Measurements from ENCODE around the gene PCNX1. TPM values are rescaled to one million over a fixed set of nuclear protein-coding genes. Genes with fewer than 3 reads are reported as not detected.
"Not testable (repeated sequence)": the region's sequence is repeated elsewhere in the genome, so short reads cannot be mapped to it uniquely, and the experiment has no call there.

Gene PCNX1
- polyA plus RNA-seq, 3 donors from 2014 or later: 4.6 to 17.2 (median 4.6) TPM

DNA sequence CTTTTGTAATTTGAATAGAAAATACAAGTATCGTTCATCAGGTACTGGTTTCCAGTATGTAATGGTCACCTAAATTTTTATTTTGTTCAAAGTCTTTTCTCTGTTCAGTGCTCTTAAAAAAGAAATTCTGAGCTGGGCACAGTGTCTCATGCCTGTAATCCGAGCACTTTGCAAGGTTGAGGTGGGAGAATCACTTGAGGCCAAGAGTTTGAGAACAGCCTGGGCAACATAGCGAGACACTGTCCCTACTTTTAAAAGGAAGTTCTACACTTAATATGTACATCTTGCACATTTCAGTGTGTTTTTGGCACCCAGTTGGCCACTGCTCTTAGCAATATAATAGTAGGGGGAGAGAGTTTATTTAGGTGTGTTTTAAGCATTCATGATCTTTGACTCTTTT is 27.9 kb downstream of the PCNX1 start:
- Mint-ChIP-seq H3K27me3 (ENCODE audit: low read depth in 3 of 3) (no peaks in the 10 kb centered on the region), H3K27ac (peak overlapping the region; percentile 50 to 94 (median 84)), H3K9me3 (peaks cover 0 to 1% (median 0%) of the 10 kb centered on the region in 6 donors), H3K36me3 (no peaks in the 10 kb centered on the region), H3K4me1 (peaks cover 70 to 77% of the 10 kb centered on the region in 2 donors), H3K4me3 (peak overlapping the region; percentile 62 to 80 (median 77))
- DNase-seq: no peak

- Mint-ChIP-seq H3K9me3 (peaks cover 3 to 19% (median 13%) of the 10 kb centered on the region in 6 donors), H3K36me3 (peaks cover 14 to 21% (median 19%) of the 10 kb centered on the region in 3 donors), H3K4me1 (peaks cover 90 to 93% of the 10 kb centered on the region in 2 donors), H3K4me3 (peak overlapping the region in 4 of 5 donors; percentile 2 to 77 (median 40)), H3K27ac (peak overlapping the region; percentile 14 to 97 (median 86))
- H3K27me3 Mint-ChIP-seq (ENCODE audit: low read depth in 3 of 3); DNase-seq: not testable (repeated sequence)
Observed at GRCh38 chr14:70939693-70940092, 32.4 kb downstream of the PCNX1 start.

- not testable (repeated sequence) for H3K27me3 Mint-ChIP-seq (ENCODE audit: low read depth in 3 of 3)
- Mint-ChIP-seq H3K9me3 (peaks cover 4 to 21% (median 16%) of the 10 kb centered on the region in 6 donors), H3K36me3 (peaks cover 21 to 27% (median 24%) of the 10 kb centered on the region in 3 donors), H3K27ac (peak overlapping the region; percentile 81 to 97 (median 89)), H3K4me3 (peak overlapping the region; percentile 71 to 88 (median 77)), H3K4me1 (peaks cover 77 to 83% of the 10 kb centered on the region in 2 donors)
- peak; percentile 54 to 73 (median 64) for DNase-seq
Observed at GRCh38 chr14:70941637-70942341, 34.5 kb downstream of the PCNX1 start.

DNA sequence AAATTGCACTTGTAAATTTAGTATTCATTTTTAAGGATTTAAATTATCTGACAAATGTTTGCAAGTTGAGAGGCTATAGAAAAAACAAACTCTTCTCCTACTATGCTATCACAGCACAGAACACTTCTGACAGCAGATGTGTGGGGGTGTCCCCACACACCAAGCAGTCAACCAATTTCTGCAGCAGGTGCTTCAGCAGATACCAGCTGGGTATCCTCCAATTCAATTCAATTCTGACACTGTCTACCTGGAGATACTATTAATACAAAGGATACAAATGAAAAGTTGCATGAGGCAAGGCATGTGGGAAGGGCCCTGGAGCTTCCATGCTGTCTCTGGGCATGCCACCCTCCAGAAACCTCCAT is 35.1 kb downstream of the PCNX1 start:
- Mint-ChIP-seq H3K4me1 (peaks cover 75 to 81% of the 10 kb centered on the region in 2 donors), H3K36me3 (peaks cover 26 to 32% (median 29%) of the 10 kb centered on the region in 3 donors), H3K9me3 (peaks cover 6 to 25% (median 16%) of the 10 kb centered on the region in 6 donors)

DNA sequence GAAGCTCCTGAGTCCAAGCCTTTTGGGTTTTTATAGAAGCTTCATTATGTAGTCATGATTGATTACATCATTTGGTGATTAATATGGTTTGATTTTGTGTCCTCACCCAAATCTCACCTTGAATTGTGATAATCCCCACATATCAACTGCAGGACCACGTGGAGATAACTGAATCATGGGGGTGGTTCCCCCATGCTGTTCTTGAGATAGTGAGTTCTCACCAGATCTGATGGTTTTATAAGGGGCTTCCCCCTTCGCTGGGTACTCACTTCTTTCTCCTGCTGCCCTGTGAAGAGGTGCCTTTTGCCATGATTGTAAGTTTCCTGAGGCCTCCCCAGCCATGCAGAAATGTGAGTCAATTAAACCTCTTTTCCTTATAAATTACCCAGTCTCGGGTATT is 35.5 kb downstream of the PCNX1 start:
- H3K27me3 Mint-ChIP-seq (ENCODE audit: low read depth in 3 of 3); DNase-seq: not testable (repeated sequence)
- Mint-ChIP-seq H3K9me3 (peaks cover 9 to 29% (median 20%) of the 10 kb centered on the region in 6 donors), H3K4me3 (peak overlapping the region; percentile 24 to 71 (median 38)), H3K36me3 (peaks cover 30 to 36% (median 33%) of the 10 kb centered on the region in 3 donors), H3K27ac (peak overlapping the region; percentile 69 to 95 (median 84)), H3K4me1 (peaks cover 71 to 80% of the 10 kb centered on the region in 2 donors)

More for the DNA sequence above, 35.1 kb downstream of the PCNX1 start:
- Mint-ChIP-seq H3K27ac (peak overlapping the region; percentile 69 to 95 (median 83)), H3K4me3 (peak overlapping the region; percentile 24 to 71 (median 38)), H3K27me3 (ENCODE audit: low read depth in 3 of 3) (peaks cover 0 to 5% (median 0%) of the 10 kb centered on the region in 3 donors)
- no peak for DNase-seq

- Mint-ChIP-seq H3K27me3 (ENCODE audit: low read depth in 3 of 3) (peaks cover 0 to 11% (median 0%) of the 10 kb centered on the region in 3 donors), H3K4me3 (no peak overlapping the region), H3K4me1 (peaks cover 66 to 74% of the 10 kb centered on the region in 2 donors), H3K9me3 (peaks cover 12 to 36% (median 24%) of the 10 kb centered on the region in 6 donors), H3K27ac (peak overlapping the region in 4 of 6 donors; percentile 3 to 83 (median 46)), H3K36me3 (peaks cover 37 to 42% (median 38%) of the 10 kb centered on the region in 3 donors)
- no peak for DNase-seq
Observed at GRCh38 chr14:70943838-70944237, 36.6 kb downstream of the PCNX1 start.

DNA sequence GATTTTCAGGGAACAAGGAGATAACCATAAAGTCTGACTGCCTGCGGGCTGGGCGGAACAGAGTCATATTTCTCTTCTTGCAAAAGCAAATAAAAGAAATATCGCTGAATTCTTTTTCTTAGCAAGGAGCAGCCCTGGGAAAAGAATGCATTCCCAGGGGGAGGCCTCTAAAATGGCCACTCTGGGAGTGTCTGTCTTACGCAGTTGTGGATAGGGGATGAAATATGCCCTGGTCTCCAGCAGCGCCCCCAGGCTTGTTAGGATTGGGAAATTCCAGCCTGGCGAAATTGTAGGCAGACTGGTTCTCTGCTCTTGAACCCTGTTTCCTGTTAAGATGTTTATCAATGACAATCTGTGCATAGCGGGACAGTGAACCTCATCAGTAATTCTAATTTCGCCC is 40.5 kb downstream of the PCNX1 start:
- Mint-ChIP-seq H3K36me3 (peaks cover 38 to 56% (median 40%) of the 10 kb centered on the region in 3 donors), H3K4me3 (no peak overlapping the region)

DNA sequence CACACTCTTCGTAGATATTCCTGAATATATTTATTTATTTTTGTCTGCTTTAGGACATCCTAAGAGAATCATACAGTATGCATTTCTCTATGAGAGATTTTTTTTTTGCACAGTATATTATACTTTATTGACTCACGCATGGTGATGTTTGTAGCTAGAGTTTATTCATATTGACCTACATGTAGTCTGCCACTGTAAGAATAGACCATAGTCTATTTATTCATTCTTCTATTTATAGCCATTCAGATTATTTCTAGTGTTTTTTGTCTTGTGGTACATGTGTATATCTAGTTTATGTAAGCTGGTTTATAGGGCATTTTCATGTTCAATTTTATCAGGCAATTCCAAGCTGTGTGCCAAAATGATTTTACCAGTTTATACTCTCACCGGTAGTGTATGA is 45.2 kb downstream of the PCNX1 start:
- H3K27ac Mint-ChIP-seq: peak overlapping the region in 4 of 6 donors; percentile 10 to 54 (median 28)
- peaks cover 3 to 9% (median 8%) of the 10 kb centered on the region in 6 donors for H3K9me3 Mint-ChIP-seq
- peaks cover 27 to 36% of the 10 kb centered on the region in 2 donors for H3K4me1 Mint-ChIP-seq
- DNase-seq: no peak
- peaks cover 0 to 6% (median 0%) of the 10 kb centered on the region in 3 donors for H3K27me3 Mint-ChIP-seq (ENCODE audit: low read depth in 3 of 3)
- no peak overlapping the region for H3K4me3 Mint-ChIP-seq
- H3K36me3 Mint-ChIP-seq: peaks cover 14 to 26% (median 15%) of the 10 kb centered on the region in 3 donors

More for the DNA sequence above, 40.5 kb downstream of the PCNX1 start:
- peaks cover 9 to 36% (median 22%) of the 10 kb centered on the region in 6 donors for H3K9me3 Mint-ChIP-seq
- no peak for DNase-seq
- peaks cover 0 to 11% (median 0%) of the 10 kb centered on the region in 3 donors for H3K27me3 Mint-ChIP-seq (ENCODE audit: low read depth in 3 of 3)
- H3K27ac Mint-ChIP-seq: peak overlapping the region in 3 of 6 donors; percentile 3 to 51 (median 16)
- H3K4me1 Mint-ChIP-seq: peaks cover 37 to 42% of the 10 kb centered on the region in 2 donors

DNA sequence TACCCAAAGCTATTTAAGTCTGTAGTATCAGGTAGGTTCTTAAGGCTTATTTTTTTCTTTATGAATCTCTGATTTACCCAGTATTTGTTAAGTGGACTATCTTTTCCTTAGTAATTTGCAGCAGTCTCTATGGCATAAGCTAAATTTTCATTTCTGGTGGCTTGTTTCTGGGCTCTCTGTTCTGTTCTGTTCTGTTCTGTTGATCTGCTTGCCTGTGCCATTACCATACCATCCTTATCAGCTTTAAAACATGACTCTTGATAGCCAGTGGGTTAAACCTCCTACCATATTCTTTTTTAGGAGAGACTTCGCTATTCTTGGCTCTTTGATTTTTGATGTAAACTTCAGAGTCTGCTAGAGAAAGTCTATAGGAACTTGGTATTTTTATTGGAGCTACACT is 46.8 kb downstream of the PCNX1 start:
- H3K9me3 Mint-ChIP-seq: no peaks in the 10 kb centered on the region
- H3K36me3 Mint-ChIP-seq: peaks cover 5 to 17% (median 7%) of the 10 kb centered on the region in 3 donors
- no peaks in the 10 kb centered on the region for H3K27me3 Mint-ChIP-seq (ENCODE audit: low read depth in 3 of 3)
- peak overlapping the region in 3 of 6 donors; percentile 1 to 72 (median 14) for H3K27ac Mint-ChIP-seq
- H3K4me3 Mint-ChIP-seq: no peak overlapping the region
- no peak for DNase-seq
- peaks cover 28 to 36% of the 10 kb centered on the region in 2 donors for H3K4me1 Mint-ChIP-seq

DNA sequence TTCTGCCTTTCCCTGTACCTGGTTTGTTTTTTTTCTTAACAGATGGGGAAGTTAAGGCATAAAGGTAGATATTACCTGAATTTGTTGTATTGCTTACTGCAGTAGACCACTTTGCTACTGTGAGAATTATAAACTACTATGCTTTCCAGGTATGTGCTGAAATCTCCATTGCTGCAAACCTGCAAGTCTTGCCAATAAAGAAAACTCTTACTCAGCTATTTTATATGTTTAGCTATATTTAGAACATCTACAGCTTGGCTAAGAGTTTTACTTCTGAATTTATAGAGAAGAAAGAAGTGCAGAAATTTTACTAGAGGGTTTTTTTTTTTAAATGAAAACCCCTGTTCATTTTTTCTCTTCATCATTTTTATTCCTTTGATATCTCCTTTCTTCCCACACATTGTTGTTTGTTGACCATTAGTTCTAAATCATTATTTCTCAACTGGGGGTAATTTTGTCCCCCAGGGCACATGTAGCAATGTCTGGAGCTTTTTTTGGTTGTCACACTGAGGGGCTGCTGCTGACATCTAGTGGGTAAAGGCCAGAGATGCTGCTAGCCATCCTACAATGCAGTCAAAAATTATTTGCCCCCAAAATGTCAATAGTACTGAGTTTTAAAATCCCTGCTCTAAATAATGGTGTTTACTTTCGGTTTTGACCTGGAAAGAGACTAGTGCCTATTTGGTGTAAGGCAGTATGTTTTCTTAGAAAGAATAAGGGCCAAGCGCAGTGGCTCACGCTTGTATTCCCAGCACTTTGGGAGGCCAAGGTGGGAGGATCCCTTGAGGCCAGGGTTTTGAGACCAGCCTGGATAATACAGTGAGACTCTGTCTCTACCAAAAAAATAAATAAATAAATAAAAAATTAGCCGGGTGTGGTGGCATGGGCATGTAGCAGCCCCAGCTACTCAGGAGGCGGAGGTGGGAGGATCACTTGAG is 48.6 kb downstream of the PCNX1 start:
- Mint-ChIP-seq H3K27ac (peak overlapping the region in 1 of 6 donors; percentile 78), H3K36me3 (peaks cover 0 to 10% (median 3%) of the 10 kb centered on the region in 3 donors), H3K27me3 (ENCODE audit: low read depth in 3 of 3) (no peaks in the 10 kb centered on the region), H3K4me1 (peaks cover 25 to 31% of the 10 kb centered on the region in 2 donors), H3K9me3 (no peaks in the 10 kb centered on the region), H3K4me3 (no peak overlapping the region)
- DNase-seq: peak; percentile 41 to 60 (median 52)

- H3K4me1 Mint-ChIP-seq: peaks cover 27 to 31% of the 10 kb centered on the region in 2 donors
- no peak for DNase-seq
- peaks cover 0 to 10% (median 3%) of the 10 kb centered on the region in 3 donors for H3K36me3 Mint-ChIP-seq
- H3K27ac Mint-ChIP-seq: peak overlapping the region in 1 of 6 donors; percentile 6
- H3K27me3 Mint-ChIP-seq (ENCODE audit: low read depth in 3 of 3): no peaks in the 10 kb centered on the region
- no peaks in the 10 kb centered on the region for H3K9me3 Mint-ChIP-seq
- no peak overlapping the region for H3K4me3 Mint-ChIP-seq
Observed at GRCh38 chr14:70956511-70956910, 49.3 kb downstream of the PCNX1 start.

DNA sequence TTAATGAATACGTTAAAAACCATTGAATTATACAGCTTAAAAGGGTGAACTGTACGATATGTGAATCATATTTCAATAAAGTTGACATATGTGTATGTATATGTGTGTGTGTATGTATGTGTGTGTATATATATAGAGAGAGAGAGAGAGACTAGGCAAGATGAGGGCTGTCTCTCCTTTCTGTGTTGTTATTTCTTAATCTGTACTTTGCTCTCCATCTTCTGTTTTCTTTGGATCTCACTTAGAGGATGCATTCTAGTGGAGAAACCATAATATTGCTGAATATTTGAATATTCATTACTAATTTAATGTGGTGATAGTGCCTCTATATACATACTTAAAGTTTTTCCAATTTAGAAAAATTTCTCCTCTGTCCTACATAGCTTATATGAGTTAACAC is 50.5 kb downstream of the PCNX1 start:
- Mint-ChIP-seq H3K27me3 (ENCODE audit: low read depth in 3 of 3) (no peaks in the 10 kb centered on the region), H3K36me3 (peaks cover 0 to 4% (median 3%) of the 10 kb centered on the region in 3 donors), H3K9me3 (no peaks in the 10 kb centered on the region), H3K4me3 (no peak overlapping the region), H3K27ac (no peak overlapping the region), H3K4me1 (peaks cover 26 to 32% of the 10 kb centered on the region in 2 donors)
- DNase-seq: no peak

- DNase-seq: no peak
- Mint-ChIP-seq H3K4me1 (peaks cover 26 to 30% of the 10 kb centered on the region in 2 donors), H3K9me3 (no peaks in the 10 kb centered on the region), H3K27ac (peak overlapping the region in 4 of 6 donors; percentile 18 to 75 (median 45)), H3K27me3 (ENCODE audit: low read depth in 3 of 3) (no peaks in the 10 kb centered on the region), H3K36me3 (peaks cover 4 to 7% (median 6%) of the 10 kb centered on the region in 3 donors), H3K4me3 (no peak overlapping the region)
Observed at GRCh38 chr14:70962935-70963334, 55.7 kb downstream of the PCNX1 start.
